Osteoblast (primary cell): ENCODE measurements around the gene DNPEP. TPM values are rescaled to one million over a fixed set of nuclear protein-coding genes. Genes with fewer than 3 reads are reported as not detected.

Source experiments
- DNase-seq: peaks from one replicate; pipeline ENCODE4 v3.0.0; 2011; ENCODE audit warnings: low spot score, mixed read lengths; ENCODE audit not compliant: insufficient read length; ENCODE audit errors: missing footprints
- H2AFZ ChIP-seq: 2 replicates; pipeline ENCODE4 v1.6.0; 2011; ENCODE audit warnings: mild to moderate bottlenecking, low read length
- H3K27ac ChIP-seq: 2 replicates; pipeline ENCODE4 v1.5.1; 2011; ENCODE audit warnings: mild to moderate bottlenecking, low read depth, low read length, moderate library complexity
- H3K27me3 ChIP-seq: 2 replicates; pipeline ENCODE4 v1.6.0; 2012; ENCODE audit warnings: mild to moderate bottlenecking, control low read depth, inconsistent platforms, low read length, moderate library complexity; ENCODE audit not compliant: insufficient read depth
- H3K36me3 ChIP-seq: 2 replicates; pipeline ENCODE4 v1.5.1; 2011; ENCODE audit warnings: mild to moderate bottlenecking, low read length, control low read depth, moderate library complexity; ENCODE audit not compliant: insufficient read depth
- H3K4me1 ChIP-seq: 2 replicates; pipeline ENCODE4 v1.5.1; 2011; ENCODE audit warnings: mild to moderate bottlenecking, low read length, control low read depth, moderate library complexity; ENCODE audit not compliant: insufficient read depth
- H3K4me2 ChIP-seq: 2 replicates; pipeline ENCODE4 v1.6.0; 2011; ENCODE audit warnings: mild to moderate bottlenecking, low read length; ENCODE audit not compliant: insufficient read depth
- H3K4me3 ChIP-seq: fragments of 200-600 bp; sonication (generic); 3 replicates; pipeline ENCODE4 v1.5.1; 2012; ENCODE audit warnings: mild to moderate bottlenecking, low read length, inconsistent platforms; ENCODE audit not compliant: insufficient read depth
- H3K79me2 ChIP-seq: 2 replicates; pipeline ENCODE4 v1.6.0; 2012; ENCODE audit warnings: mild to moderate bottlenecking, low read length, control low read depth, inconsistent platforms; ENCODE audit not compliant: insufficient read depth
- H3K9me3 ChIP-seq: 2 replicates; pipeline ENCODE4 v1.5.1; 2011; ENCODE audit warnings: low read depth, low read length, control low read depth
- H4K20me1 ChIP-seq: 2 replicates; pipeline ENCODE4 v1.6.0; 2012; ENCODE audit warnings: mild to moderate bottlenecking, low read length, control low read depth; ENCODE audit not compliant: insufficient read depth
- CTCF ChIP-seq: IDR thresholded peaks from 2 replicates; pipeline ENCODE4 v1.5.1; 2011; ENCODE audit warnings: mild to moderate bottlenecking, low read depth, low read length, moderate library complexity; ENCODE audit errors: extremely low read depth
- total RNA-seq: library from RNA; depleted of rRNA; stranded (reverse); fragments of >200 nt; gene quantifications from 2 replicates; pipeline ENCODE4 v1.2.3, GENCODE V29; 2012

Gene DNPEP
- total RNA-seq, 1 donor, result 67.3 TPM

- Histone ChIP-seq H3K4me1 (peaks cover 24% of the 10 kb centered on the region), H3K79me2 (no peaks in the 10 kb centered on the region), H3K9me3 (no peaks in the 10 kb centered on the region), H3K36me3 (no peaks in the 10 kb centered on the region), H3K4me2 (no peak overlapping the region), H2AFZ (peak overlapping the region; percentile 59), H3K27ac (no peak overlapping the region), H3K4me3 (no peak overlapping the region), H3K27me3 (no peaks in the 10 kb centered on the region), H4K20me1 (no peaks in the 10 kb centered on the region)
- peak; percentile 57 for DNase-seq
- no peak for TF ChIP-seq CTCF
These were observed 16.7 kb upstream of the DNPEP start for GRCh38 chr2:219404291-219404910.

- no peak for TF ChIP-seq CTCF
- Histone ChIP-seq H3K27ac (no peak overlapping the region), H2AFZ (no peak overlapping the region)
These were observed 16.1 kb upstream of the DNPEP start for GRCh38 chr2:219403861-219404260.

GRCh38 chr2:219402665-219403515 lies 15.2 kb upstream of the DNPEP start:
- no peaks in the 10 kb centered on the region for H3K9me3 ChIP-seq
- no peak overlapping the region for H3K27ac ChIP-seq
- no peak overlapping the region for H3K4me2 ChIP-seq
- H3K27me3 ChIP-seq, result no peaks in the 10 kb centered on the region
- H4K20me1 ChIP-seq, result no peaks in the 10 kb centered on the region
- H3K4me3 ChIP-seq, result no peak overlapping the region
- peaks cover 28% of the 10 kb centered on the region for H3K4me1 ChIP-seq
- H2AFZ ChIP-seq, result no peak overlapping the region
- no peaks in the 10 kb centered on the region for H3K79me2 ChIP-seq
- DNase-seq, result peak; percentile 95
- peak; percentile 99 for TF ChIP-seq CTCF
- no peaks in the 10 kb centered on the region for H3K36me3 ChIP-seq

More at GRCh38 chr2:219403861-219404260, 16.1 kb upstream of the DNPEP start:
- H3K27me3 ChIP-seq, result no peaks in the 10 kb centered on the region
- H3K9me3 ChIP-seq, result no peaks in the 10 kb centered on the region
- peaks cover 27% of the 10 kb centered on the region for H3K4me1 ChIP-seq
- no peaks in the 10 kb centered on the region for H4K20me1 ChIP-seq
- DNase-seq, result no peak
- H3K4me2 ChIP-seq, result no peak overlapping the region
- no peaks in the 10 kb centered on the region for H3K79me2 ChIP-seq
- no peaks in the 10 kb centered on the region for H3K36me3 ChIP-seq
- no peak overlapping the region for H3K4me3 ChIP-seq

GRCh38 chr2:219401606-219402005 lies 13.9 kb upstream of the DNPEP start:
- H3K27ac ChIP-seq, result no peak overlapping the region
- H3K4me1 ChIP-seq, result peaks cover 22% of the 10 kb centered on the region
- no peaks in the 10 kb centered on the region for H3K27me3 ChIP-seq
- no peak for TF ChIP-seq CTCF
- no peaks in the 10 kb centered on the region for H3K9me3 ChIP-seq
- no peak overlapping the region for H3K4me3 ChIP-seq
- H3K4me2 ChIP-seq, result no peak overlapping the region
- no peaks in the 10 kb centered on the region for H3K79me2 ChIP-seq
- H2AFZ ChIP-seq, result no peak overlapping the region
- no peaks in the 10 kb centered on the region for H3K36me3 ChIP-seq
- DNase-seq, result peak; percentile 37
- H4K20me1 ChIP-seq, result no peaks in the 10 kb centered on the region
